Measurements from ENCODE around the gene OR2AJ1.

OR2AJ1 gene, protein sequence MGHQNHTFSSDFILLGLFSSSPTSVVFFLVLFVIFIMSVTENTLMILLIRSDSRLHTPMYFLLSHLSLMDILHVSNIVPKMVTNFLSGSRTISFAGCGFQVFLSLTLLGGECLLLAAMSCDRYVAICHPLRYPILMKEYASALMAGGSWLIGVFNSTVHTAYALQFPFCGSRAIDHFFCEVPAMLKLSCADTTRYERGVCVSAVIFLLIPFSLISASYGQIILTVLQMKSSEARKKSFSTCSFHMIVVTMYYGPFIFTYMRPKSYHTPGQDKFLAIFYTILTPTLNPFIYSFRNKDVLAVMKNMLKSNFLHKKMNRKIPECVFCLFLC

DNA sequence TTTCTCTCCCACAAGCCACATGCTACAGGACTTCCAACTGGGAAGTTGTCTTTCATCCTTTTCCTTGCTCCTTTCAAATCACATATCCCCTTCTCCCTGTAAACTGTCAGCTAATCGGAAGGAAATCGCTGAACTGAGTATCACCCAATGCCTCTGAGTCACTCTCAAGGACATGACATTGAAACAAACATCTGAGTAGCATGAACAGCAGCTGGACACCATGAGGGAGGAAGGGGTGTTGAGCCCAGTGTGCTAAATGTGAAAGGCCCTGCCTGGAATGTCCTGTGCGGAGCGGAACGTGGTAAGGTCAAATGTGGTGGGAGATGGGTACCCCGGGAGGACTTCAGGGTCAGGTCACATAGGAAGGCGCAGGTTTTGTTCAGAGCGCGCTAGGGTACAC lies at the start of gene OR2AJ1:
TSS of gene OR2AJ1 (plus strand) at position 22 of the 400 bp plus-strand sequence. CDS start 8,880 bp downstream, outside the sequence.
- DNase-seq (ENCODE audit: low read depth): no peak

DNA sequence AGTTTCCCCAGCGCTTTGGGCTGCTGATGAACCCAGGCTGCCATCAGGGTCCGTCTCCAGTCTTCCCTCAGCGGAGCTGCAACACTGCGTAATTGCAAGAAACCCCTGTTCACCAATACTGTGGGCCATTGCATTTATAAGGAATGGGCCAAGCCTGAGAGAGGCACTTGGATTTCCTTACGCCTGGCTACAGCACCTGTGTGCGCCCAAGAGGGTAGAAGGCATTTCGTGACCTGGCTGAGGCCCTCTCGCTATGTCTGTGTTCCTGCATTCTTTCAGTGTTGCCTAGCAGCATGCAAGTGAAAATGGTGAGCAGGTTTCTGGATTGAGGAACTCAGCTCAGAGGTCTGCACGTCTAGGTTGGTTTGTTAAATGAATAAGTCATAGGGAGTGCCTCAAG lies 41.3 kb upstream of the OR2AJ1 start:
- DNase-seq (ENCODE audit: low read depth): no peak

DNA sequence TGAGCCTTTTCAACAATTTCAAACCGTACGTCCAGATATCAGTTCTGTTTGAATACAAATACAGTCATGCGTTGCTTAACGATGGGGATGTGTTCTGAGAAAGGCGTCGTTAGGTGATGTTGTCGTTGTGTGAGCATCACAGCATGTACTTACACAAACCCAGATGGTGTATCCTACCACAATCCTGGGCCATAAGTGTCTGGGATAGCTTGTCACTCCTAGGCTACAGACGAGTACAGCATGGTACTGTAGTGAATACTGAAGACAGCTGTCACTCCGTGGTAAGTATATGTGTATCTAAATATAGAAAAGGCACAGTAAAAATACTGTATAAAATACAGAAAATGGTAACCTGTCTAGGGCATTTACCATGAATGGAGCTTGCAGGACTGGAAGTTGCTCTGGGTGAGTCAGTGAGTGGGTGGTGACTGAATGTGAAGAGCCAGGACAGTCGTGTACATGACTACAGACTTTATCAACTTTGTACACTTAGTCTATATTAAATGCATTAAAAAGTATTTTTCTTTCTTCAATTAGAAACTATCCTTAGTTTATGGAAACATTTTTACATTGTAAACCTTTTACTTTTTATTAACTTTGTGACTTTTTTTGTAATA lies 39.8 kb upstream of the OR2AJ1 start:
- DNase-seq (ENCODE audit: low read depth): no peak

DNA sequence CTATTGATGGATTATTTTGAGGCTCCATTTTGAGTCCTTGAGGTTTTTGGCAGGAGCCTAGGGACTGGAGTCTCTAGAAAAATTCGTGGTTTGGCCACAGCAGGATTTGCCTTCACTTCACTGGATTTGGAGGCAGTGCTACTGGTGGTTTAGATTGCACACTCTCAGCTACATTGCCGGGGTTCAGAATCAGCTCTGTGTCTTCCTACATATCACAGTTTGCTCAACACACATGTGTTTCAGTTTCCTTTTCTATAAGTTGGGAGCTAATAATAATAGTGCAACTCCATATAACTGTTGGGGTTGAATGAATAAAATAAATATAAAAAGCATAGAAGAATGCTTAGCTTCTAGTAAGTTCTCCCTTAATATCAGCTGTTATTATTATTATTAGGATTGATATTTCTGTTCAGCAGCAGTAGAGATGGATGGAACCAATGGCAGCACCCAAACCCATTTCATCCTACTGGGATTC lies 29.5 kb upstream of the OR2AJ1 start, which contains the start of gene OR2W3:
TSS of gene OR2W3 (plus strand) at position 425 of the 475 bp plus-strand sequence. CDS start at position 425, 0 bp downstream.
- no peak for DNase-seq (ENCODE audit: low read depth)

DNA sequence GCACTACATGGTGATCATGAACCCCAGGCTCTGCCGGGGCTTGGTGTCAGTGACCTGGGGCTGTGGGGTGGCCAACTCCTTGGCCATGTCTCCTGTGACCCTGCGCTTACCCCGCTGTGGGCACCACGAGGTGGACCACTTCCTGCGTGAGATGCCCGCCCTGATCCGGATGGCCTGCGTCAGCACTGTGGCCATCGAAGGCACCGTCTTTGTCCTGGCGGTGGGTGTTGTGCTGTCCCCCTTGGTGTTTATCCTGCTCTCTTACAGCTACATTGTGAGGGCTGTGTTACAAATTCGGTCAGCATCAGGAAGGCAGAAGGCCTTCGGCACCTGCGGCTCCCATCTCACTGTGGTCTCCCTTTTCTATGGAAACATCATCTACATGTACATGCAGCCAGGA lies 28.7 kb upstream of the OR2AJ1 start:
- DNase-seq (ENCODE audit: low read depth): no peak

DNA sequence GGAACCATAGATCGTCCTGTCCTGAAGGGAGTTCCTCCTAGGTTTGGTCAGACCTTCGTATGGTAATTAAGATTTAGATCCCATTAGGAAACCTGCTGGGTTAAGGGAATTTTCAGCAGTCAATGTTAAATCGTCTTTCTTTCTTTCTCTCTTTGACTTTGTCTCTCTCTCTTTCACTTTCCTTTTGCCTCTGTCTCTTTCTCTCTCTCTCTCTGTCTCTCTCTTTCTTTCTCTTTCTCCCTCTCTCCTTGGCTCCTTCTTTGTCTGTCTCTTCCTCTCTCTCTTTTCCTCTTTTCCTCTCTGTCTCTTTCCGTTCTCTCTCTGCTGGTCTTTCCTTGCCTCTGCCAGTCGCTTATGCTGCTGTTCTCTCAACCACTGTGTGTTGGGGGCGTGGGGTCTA lies 20.6 kb upstream of the OR2AJ1 start:
- DNase-seq (ENCODE audit: low read depth): no peak

DNA sequence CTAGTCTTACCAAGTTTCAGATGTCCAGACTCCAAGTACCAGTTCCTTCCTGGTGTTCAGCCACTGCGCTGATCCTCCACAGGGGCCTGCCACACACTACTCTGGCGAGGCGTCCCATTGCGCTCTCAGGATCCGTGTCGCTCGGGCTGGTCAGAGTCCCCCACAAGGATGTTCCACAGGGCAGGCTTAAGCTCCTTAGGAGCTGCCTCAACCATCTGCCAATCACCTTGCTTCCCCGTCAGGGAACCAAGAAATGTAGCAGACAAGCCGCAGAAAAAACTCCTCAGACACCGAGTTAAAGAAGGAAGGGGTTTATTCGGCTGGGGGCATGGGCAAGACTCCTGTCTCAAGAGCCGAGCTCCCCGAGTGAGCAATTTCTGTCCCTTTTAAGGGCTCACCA lies 19.5 kb upstream of the OR2AJ1 start:
- no peak for DNase-seq (ENCODE audit: low read depth)

DNA sequence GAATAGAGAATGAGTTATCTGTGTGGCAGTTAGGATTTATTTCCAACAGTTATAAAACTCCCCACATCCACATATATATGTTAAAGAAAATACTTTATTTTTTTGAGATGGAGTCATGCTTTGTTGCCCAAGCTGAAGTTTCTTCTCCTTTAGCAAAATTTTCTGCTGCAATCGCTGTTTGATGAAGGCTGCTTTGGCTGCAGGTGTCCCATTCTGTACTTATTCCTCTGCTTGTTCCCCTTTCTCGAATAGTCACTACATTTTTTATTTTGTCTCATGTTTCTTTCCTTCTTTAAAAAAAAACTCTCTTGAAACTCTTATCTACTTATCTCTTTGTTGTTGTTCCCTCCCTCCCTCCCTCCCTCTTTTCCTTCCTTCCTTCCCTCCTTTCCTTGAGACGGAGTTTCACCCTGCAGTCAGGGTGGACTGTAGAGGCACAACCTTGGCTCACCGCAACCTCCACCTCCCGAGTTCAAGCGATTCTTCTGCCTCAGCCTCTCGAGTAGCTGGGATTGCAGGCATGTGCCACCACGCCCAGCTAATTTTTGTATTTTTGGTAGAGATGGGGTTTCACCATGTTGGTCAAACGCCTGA lies 18.7 kb upstream of the OR2AJ1 start:
- DNase-seq (ENCODE audit: low read depth): no peak

DNA sequence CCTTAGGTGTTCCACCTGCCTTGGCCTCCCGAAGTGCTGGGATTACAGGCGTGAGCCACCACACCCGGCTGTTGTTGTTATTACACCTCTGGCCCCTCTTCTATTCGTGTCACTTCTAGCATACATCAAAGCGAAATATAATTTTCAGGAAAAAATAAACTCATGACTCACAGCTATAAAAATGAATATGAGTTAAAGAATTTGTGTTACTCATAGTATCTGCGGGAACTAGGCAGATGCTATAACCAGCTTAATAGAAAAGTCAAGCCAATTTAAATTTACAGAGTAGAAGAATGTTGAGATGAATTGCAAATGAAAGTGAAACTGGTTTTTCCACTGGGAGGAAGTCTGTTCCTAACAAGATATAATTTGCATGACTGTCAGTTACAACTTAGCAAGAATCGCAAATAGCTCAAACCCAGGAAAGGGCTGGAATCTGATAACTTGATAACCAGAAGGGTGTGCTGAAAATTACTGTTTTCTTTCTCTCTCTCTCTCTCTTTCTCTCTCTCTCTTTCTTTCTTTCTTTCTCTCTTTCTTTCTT lies 18.1 kb upstream of the OR2AJ1 start:
- no peak for DNase-seq (ENCODE audit: low read depth)

DNA sequence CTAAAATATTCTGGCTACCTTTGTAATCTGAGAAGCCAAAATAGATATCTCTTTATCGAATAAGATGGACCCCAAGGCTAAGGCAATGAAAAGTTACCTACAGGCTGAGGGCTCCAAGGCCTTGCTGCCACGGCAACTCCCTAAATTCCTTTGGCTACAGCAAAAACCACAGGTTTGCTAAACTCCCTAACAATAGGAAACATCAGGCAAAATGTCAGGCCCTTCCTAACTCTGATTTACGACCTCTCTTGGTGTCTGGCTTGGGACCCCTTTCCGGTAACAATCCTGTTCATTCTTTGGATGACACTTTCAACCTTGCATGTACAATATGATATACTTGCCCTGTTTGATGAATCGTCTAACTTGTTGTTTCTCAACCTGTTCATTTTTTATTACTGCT lies 15.9 kb upstream of the OR2AJ1 start:
- no peak for DNase-seq (ENCODE audit: low read depth)

DNA sequence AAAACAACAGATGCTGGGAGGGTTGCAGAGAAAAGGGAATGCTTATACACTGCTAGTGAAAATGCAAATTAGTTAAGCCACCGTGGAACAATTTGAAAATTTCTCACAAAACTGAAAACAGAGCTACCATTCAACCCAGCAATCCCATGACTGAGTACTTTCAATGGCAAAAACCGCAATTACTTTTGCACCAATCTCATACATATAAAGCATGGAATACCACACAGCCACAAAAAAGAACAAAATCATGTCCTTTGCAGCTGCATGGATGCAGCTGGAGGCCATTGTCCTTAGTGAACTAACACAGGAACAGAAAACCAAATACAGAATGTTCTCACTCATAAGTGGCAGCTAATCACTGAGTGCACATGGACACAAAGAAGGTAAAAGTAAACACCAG lies 10.9 kb upstream of the OR2AJ1 start:
- DNase-seq (ENCODE audit: low read depth): no peak

DNA sequence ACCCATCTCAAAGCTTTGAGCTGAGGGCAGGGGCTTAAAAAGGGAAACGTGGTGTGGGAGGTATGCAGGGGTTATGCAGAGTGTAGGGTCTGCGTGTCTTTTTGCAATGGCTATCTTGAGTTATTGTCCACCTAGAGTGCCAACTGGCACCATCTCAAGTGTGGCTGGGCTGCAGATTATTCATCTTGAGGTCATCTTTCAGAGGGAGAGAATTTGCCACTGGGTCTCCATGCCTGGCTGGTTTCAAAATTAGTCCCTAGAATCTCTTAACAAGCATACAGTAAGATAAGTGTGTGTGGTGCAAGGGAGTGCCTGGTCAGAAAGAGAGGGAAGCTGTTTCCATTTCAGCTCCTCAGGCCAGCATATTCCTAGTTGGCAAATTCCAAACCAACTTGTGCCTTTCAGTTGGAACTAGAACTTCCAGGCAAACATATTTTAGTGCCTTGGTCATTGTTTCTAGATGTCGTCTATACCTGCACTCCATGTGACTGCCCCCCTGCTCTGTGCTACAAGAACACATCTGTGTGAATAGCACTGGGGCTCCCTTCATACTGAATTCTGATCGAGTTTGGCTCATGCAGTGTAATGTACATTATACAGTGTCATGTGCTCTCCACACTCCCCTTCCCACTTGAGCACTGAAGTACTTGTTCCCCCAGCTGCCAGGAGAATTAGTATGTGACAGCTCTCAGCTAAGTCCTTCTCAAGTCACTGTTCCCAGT lies 9.6 kb upstream of the OR2AJ1 start:
- no peak for DNase-seq (ENCODE audit: low read depth)

DNA sequence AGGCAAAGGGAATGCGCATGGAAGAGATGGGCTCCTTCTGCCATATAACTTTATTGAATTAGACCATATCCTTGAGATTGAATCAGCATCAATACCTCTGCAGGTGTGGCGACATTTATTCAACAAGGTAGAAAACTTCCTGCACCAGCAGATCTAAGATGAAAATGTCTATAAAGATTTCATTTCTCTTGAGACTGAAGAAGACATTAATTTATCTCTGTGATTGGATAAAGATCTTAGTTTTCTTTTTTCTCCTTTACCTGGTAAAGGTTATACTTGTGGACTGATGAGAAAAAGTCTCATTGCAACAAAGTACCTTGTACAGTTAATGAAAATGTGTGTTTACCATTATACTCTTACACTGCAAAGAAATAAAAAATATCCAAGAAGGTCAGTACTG lies 4.7 kb upstream of the OR2AJ1 start, which contains the start of gene OR2T8:
TSS of gene OR2T8 (plus strand) at position 301 of the 400 bp plus-strand sequence. CDS start 766 bp downstream, outside the sequence.
- no peak for DNase-seq (ENCODE audit: low read depth)

DNA sequence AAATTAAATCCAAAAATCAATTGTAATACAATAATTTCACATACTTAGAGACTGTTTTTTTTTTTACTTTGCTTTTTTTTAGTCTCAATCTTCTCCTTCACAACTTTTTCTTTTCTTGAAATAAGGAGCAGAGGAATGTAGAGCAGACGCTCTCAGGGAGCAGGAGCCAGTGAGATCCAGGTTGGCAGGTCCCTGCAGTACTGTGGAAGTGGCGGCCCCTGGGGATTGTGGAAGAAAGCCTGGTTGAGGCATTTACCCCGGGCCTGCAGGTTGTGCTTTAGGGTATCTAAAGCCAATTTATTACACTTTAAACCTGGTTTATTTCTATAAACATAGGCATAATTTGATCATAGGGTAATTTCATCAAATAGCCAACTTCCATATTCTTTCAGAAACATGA lies 748 bp upstream of the OR2AJ1 start:
- no peak for DNase-seq (ENCODE audit: low read depth)

DNA sequence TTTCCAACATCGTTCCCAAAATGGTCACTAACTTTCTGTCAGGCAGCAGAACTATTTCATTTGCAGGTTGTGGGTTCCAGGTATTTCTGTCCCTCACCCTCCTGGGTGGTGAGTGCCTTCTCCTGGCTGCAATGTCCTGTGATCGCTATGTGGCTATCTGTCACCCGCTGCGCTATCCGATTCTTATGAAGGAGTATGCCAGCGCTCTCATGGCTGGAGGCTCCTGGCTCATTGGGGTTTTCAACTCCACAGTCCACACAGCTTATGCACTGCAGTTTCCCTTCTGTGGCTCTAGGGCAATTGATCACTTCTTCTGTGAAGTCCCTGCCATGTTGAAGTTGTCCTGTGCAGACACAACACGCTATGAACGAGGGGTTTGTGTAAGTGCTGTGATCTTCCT lies 9.3 kb downstream of the OR2AJ1 start:
- no peak for DNase-seq (ENCODE audit: low read depth)

DNA sequence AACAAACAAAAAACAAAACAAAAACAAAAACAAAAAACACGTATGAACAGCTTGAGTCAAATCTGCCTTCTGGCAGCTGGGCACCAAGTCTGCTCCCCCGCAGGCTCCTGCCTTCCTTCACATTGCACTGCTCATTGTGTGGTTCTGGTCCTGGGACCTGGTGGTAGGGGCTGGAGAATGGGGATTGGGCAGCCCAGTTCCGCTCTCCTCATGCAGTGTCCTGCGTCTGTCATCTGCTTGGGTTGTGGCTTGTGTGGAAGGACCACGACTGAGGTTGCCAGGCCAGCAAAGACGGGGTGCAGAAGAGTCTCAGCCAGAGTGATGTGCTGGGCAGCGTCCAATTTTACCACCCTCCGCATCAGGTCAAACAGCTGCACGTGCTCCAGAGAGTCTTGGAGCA lies 11.1 kb downstream of the OR2AJ1 start:
- DNase-seq (ENCODE audit: low read depth): no peak

DNA sequence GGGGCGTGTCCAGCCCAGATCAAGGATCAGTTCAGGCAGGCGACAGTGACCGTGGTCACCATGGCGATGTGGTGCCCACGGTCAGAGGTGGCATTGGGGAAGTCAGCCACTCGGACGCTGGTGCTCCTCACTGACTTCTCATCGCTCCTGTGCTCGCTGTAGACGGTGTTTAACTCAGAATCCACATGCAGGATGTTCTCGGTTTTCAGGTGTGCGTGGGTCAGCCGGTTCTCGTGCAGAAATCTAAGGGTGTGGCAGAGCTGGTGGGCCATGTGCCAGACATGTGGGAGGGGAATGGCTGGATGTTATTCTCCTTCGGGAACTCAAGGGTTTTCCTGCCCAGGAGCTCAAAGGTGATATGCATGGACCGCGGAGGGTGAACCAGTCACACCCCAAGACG lies 11.7 kb downstream of the OR2AJ1 start:
- no peak for DNase-seq (ENCODE audit: low read depth)

DNA sequence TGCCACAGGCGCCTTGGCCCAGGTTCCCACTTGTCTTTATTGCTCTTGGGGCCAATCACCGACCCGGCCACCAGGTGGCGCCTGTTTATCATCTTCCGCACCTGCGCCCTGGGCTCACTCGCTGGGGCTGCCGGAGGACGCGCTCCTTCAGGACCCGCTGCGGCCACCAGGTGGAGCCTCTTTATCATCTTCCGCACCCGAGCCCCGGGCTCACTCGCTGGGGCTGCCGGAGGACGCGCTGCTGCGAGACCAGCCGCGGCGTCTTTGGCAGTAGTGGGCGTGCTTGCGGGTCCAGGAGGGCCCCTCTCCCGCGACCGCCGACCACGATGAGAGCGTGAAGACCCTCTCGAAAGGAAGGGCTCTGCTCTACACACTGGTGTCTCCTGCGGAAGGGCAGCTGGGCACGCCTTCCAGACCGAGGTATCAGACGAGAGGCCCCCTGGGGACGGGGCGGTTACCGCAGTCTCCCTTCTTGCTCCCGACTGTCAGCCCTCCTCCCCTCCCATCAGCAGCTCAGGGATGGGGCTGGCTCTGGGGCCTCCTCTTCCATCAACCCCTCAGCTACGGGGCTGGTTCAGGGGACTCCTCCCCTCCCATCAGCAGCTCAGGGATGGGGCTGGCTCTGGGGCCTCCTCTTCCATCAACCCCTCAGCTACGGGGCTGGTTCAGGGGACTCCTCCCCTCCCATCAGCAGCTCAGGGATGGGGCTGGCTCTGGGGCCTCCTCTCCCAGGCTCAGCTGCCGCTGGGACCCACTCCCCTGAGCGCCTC lies 12.5 kb downstream of the OR2AJ1 start:
- peak; percentile 78 for DNase-seq (ENCODE audit: low read depth)

DNA sequence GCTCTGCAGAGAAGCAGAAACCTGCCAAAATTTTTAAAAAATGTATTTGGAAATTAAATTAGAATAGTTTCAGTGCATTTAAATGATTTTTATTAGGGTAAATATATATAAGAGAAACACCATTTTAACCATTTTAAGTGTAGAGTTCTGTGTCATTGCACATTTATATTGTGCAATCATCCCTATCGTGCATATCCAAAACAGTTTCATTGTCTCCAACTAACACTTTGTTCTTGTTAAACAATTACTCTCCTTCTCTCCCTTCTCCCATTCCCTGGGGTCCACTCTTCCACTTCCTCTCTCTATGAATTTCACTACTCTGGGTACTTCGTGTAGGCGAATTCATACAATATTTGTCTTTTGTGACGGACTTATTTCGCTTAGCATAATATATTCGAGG lies 17.9 kb downstream of the OR2AJ1 start:
- DNase-seq (ENCODE audit: low read depth): no peak

DNA sequence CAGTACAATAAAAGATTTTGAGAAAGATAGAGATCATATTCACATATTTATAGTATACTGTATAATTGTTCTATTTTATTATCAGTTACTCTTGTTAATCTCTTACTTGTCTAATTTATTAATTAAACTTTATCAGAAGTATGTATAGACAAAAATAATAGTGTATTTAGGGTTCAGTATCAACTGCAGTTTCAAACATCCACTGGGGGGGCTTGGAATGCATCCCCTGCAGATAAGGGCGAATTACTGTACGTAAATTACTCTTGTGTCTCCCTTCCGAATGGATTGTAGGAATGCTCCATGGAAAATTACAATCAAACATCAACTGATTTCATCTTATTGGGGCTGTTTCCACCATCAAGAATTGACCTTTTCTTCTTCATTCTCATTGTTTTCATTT lies 23.9 kb downstream of the OR2AJ1 start, which contains the start of gene OR2L8:
TSS of gene OR2L8 (plus strand) at position 301 of the 400 bp plus-strand sequence. CDS start at position 301, 0 bp downstream.
- DNase-seq (ENCODE audit: low read depth): no peak

DNA sequence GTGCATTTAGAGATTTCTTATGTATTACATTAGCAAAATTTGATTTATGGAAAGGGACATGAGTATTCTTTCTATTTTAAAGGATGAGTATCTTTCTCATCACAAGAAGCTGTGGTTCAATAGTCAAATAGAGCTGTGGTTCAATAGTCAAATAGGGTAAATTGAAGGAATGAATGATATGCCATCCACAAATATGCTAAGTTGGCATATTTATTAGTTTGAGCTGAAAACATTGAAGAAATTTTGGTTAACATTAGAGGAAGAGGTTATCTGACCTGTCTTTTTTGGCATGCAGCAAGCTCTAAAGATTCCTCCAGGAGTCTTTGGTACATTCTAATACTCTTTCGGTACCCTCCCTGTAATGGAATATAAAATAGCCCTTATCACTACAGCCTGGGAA lies 28.7 kb downstream of the OR2AJ1 start:
- DNase-seq (ENCODE audit: low read depth): no peak
